Stimulated activated CD4-positive, alpha-beta T cell treated with anti-CD3 and anti-CD28 coated beads, Interleukin-12 subunit alpha, Interleukin-12 subunit beta, amount 100 ng/mL, for 24 hours (primary cell): Measurements from ENCODE around the gene SSX2IP.
A peak's percentile ranks its signal among the peaks of the same experiment; 100 is the strongest.

Experiments
- DNase-seq, 2 experiments: peaks; one replicate each; pipeline ENCODE4 v3.0.0-alpha.2; 2020; ENCODE audit warnings: low read depth in 2 of 2

Gene SSX2IP

DNA sequence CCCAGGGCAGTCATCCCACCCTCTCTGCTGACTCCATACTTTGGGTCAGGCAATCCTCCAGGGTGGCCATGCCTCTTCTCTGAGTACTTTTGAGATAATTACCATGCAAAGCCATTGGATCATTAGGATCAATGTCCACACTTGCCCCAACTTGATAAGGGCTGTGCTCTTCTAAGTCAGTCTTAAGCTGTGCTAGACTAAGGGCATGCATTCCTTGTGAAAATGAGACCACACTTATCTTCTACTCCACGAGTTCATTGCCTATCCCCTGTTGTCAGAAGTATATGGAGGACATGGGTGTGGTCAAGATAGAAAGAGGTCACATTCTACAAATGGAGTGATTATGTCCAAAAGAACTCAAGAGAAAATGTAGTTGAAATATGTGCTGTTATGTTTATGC, 18.9 kb upstream of the SSX2IP start:
- no peak for DNase-seq

DNA sequence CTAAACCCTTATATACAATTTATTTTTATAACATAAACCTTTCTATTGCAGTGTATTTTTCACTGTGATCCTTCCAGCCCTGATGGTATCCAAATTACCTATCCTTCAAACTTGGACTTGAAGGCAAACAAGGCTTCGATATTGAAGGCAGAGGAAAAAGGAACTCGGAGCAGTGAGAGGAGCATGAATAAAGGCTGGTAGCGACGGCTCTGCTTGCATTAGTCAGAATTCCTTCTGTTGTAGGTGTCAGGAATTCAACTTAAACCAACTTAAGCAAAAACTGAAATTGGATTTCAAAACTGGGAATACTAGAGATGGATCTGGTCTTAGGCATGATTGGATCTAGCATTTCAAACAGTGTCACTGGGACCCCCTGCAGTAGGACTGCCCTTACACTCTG, 17.8 kb upstream of the SSX2IP start:
- no peak for DNase-seq

DNA sequence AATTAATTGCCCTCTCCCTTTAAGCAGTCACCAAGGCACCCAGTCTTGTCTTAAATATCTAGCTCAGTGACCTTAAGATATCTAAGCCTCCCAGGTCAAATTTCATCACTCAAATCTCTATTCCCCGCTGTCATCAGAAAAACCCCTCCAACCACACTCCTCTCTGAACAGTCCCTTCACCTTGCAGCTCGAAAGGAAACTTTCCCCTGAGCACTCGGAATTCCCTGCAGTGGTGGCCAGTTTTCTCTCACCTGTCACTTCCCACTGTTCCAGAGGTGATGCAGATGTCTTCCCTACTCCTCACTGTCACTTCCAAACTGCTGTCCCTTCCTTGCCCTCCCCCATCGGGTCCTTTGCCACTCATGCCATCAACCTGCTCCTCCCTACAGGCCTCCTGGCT, 15.3 kb upstream of the SSX2IP start:
- no peak for DNase-seq

DNA sequence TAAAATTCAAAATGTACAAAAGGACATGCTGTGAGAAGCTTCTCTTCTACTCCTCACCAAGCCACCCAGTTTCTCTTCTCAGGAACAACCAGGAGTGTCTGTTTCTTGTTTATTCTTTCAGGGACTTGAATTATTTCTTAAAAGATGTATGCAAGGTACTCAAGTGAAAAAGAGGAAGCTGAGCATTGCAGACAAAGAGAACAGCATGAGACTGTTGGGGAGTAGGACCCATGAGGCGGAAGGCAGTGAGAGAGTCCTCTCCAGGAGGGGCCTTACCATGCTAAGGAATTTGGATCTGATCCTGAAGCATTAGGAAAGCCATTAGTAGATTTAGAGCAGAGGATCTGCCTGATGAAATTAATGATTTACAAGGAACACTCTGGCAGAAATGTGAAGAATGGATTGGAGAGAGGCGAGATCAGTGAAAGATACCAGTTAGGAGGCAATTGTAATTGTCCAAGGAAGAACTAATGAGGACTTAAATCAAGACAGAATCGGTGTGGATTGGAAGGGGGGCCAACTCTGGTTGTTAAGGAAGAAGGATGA, 14.7 kb upstream of the SSX2IP start:
- no peak for DNase-seq

DNA sequence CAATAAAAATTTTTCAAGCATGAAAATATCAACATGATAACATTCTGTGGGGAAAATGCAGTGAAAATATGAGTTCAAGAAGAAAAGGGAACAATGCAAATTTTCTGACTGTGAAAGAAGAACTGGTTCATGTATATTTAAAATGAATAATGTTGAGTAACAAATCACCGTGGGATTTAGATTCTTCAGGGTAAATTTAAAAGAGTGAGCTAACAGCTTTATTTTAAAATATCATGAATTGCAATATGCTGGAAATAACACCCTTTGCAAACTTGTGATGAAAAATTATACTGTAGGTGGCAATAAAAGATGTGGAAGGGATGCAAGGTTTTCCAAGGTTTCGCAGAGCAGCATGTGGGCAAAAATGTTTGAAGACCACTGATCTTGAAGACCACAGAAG, 13.2 kb upstream of the SSX2IP start:
- DNase-seq, result no peak

DNA sequence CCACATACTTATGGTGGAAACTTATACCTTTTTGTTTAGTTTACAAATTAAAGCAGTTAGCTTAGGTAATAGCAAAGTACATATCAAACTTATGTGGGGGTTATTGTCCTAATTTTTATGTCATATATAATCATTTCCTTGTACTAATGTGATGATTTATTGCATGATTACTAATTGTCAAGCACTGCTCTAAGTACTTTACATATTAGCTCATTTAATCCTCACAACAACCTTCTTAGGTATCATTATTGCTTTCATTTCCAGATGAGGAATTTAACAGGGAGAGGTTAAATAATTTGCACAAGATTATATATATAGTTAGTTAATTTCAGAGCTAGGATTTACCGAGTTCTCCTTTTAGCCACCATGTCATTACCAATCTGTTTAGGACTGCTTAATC, 11.9 kb upstream of the SSX2IP start:
- DNase-seq, result no peak

DNA sequence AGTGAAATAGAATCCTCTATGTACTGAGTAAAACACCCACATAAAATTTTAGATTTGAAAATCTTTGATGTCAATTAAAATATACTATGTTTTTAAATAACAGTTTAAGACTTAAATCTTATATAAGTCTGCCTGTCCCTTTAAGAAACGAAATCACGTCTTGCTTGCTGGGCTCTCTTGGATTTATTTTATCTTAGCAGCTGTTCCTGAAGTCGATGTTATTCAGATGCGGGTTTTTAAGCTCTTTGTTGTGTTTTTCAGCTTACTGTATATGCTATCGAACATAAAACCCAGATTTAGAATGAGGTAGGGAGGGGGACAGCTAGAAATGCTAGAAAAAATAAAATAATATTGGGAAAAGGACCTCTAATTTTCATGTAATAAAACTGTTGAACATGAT, 11.1 kb upstream of the SSX2IP start:
- no peak for DNase-seq

DNA sequence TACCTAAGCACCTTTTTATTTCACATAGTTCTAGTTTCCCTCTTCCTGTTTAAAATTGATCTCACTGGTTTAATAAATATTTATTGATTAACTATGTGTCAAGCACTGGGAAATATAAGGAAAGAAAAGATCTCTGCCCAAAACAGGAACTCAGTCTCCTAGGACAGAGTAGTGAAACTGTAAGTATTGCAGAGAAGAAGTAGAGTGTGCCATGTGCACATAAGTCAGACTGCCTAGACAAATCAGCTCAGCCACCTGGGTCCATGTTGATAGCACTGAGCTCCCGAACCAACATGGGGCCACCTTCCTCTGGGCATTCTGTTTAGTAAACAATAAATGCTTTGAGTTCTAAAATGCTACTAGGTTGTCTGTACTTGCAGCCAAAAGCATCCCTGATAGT, 9.8 kb upstream of the SSX2IP start:
- DNase-seq, result no peak

DNA sequence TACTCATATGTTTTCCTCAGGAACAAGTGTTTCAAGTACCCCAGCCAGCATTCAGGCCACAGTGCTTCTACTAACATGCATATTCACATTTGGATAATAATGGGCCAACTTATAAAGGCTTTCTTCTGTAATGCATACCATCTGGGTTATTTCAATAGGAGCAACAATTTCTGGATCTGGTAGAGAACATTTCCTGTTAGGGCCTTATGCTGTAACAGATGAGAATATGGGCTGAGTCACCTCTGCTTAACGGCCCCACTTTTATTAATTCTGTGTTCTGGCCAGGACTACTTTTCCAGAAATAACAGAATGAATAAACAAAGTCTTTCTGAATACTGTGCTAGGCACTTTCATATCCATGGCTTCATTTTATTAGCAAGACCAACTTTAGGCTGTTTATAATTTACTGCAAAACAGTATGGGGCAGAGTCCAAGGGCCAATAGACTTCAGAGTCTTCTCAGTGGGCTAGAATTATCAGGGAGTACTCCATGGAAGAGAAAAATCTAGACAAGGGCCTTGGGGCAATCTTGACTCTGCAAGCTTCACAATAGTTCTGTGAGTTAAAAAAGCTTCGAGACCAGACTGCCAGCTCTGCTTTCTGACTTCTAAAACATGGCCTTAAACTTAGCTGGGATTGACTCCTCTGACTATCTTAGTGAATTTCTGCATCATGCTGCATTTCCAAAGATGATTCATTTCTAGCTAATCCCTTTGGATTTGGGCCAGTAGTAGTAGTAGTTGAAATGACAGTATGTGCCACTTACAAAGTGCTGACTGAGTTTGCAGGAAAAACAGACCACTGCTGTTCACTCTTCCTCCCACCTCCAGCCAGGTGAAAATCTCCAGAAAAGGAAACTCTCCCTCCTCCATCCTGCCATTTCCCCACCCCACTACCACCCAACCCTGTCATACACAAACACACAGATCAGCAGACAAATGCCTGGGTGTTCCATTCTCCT, 8.2 kb upstream of the SSX2IP start:
- DNase-seq, result no peak

DNA sequence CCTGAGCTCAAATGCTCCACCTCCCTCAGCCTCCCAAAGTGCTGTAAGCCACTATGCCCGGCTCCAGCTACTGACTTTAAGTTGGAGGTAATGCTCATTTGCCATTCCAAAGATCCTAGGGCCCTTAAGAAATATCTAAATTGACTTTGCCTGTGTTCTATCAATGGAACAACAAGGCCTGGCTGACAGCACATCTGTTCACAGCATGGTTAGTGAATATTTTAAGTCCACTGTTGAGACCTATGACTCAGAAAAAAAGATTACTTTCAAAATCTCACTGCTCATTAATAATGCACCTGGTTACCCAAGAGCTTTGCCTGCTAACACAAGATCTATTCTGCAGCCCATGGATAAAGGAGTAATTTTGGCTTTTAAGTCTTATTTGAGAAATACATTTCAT, 3.5 kb upstream of the SSX2IP start:
- no peak for DNase-seq

DNA sequence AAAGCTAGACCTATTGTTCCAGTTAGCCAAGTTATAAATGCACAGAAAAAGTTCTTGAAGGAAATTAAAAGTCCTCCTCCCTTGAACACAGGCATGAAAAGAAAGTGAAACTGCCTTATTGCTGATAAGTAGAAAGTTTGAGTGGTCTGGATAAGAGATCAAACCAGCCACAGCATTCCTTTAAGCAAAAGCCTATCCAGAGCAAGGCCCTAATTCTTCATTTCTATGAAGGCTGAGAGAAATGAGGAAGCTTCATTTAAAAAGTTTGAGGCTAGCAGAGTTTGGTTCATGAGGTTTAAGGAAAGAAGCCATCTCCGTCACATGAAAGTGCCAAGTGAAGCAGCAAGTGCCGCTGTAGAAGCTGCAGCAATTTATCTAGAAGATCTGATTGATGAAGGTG, 2.7 kb upstream of the SSX2IP start:
- DNase-seq, result no peak

DNA sequence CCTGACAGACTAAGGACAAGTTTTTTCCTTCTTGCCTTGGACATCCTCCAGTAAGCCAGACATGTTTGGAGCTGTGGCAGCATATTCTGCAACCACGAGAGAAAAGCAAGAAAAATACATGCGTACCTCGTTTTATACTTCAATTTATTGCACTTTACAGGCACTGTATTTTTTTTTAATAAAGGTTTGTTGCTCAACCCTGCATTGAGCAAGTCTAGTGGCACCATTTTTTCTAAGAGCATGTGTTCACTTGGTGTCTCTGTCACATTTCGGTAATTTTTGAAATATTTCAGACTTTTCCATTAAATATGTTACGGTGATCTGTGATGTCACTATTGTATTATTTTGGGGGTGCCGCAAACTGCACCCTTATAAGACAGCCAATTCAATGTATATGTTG, 2.1 kb upstream of the SSX2IP start:
- DNase-seq, result no peak

DNA sequence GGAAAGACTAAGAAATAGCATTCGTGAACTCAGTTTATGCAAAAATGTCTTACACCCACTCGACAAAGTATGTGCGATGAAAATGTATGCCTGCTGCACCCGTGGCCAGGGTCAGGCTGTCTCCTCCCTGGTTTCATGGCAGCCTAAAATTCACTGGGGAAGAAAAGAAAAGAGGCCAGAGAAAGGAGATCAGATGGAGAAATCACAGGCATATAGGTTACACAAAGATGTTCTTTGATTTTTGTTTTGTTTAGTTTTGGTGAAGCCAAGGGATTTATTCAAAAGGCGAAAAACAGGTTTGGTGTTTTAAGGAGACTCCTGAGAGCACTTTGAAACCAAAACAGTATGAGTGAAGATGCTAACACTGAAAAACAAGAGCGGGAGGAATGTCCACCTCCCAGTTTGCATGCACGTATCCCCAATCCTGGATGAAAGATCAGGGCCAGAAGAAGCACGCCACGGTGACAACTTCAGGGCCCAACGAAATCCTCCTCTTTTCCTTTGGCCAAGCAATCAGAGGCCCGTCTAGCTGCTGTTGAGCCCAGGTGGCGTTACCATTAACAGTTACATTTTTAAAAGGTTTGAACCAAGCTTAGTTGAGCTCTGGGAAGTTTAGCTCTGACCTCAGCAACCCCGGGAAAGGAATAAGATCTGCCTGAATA, 992 bp upstream of the SSX2IP start:
- DNase-seq, result no peak

DNA sequence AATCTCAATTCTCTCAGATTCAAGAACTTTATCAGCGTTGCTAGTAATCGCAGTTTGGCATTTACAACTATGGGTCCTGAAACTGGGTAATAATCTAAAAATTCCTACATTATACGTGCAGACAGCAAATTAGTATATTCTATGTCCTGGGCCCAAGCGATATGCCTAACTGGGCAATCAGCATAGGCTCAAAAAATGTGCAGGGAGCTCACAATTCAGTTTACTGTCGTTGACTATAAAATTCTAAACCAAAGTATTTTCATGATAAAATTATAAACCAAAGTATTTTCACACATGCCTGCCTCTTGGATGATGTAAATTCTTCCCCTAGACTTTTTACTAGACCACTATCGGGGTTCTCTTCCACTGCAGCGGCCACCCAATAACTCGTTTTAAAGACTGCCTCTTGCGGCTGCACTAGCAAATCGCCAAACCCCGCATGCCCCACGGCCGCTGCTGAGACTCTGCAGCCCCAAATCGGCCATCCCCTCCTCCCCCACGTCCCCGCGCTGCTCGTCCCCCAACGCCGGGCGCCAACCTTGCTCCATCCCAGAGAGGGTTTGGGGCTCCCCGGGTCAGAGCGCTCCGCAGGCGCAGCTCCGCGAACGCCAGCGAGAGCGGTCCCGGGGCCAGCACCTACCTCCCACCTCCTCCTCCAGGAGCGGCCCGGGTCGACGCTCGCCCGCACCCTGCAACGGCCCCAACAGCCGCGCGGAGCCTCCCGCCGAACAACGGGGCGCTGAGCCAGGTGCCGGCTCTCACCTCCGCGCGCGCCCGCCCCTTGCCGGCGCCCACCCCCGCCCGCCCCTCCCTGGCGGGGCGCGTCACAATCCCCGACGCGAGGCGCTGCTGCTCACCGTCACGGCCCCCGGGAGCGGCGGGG, 506 bp downstream of the SSX2IP start:
- peak in 1 of 2 experiments; percentile 28 for DNase-seq

DNA sequence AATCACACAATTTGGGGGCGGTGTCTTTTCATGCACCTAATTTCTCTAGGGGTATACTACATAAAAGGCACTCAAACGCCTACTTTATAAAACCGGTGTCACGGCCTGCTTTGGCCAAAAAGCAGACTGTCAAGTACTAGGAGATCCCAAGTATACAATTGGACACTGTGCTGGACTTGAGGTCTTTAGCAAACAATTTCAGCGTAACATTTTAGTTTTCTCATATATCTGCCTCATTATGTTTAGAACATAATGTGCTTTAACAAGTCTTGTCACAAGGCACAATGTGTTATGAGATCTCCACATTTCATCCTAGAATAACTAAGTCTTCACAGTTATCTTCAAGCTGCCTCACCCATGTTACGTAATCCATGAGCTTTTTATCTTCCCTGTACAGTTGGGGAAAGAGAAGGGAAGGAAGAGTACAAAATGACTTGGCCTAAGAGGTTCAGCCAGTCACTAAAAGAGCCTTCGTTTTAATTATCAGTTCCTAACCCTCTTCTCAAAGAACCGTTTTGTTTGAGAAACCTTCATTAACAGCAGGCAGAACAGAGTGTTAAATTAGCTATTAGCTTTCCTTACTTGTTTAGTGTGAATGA, 1.7 kb downstream of the SSX2IP start:
- no peak for DNase-seq

DNA sequence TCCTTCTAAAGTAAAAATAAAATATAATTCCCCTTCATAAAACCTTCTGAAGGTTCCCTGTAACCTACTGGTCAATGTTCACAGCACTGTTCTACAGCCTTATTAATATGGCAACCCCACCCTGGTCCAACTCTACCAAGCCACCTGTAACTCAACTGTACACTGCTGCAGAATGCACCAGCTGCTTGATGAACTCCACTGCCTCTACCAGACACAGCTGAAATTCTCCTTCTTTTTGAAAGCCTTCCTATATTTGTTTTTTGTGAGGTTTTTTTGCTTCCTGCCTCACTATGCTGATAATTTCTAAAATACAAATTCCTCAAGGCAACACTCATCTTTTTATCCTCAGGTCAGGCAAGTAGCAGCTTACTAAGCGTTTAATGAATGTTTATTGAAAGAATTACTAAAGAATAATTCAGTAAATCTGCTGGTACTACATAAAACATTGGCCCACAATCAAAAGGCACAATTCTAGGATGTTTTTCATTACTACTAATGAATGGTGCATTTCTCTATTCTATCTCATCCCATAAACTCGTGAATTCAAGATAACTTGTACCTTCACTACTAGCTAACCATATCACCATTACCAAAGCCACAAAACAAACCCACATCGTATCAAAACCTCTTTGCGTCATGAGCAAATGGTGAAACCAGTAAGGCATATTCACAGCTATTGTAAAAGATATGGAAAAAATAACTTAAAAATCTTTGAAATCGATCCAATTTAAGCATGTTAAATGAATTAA, 2.4 kb downstream of the SSX2IP start:
- no peak for DNase-seq

DNA sequence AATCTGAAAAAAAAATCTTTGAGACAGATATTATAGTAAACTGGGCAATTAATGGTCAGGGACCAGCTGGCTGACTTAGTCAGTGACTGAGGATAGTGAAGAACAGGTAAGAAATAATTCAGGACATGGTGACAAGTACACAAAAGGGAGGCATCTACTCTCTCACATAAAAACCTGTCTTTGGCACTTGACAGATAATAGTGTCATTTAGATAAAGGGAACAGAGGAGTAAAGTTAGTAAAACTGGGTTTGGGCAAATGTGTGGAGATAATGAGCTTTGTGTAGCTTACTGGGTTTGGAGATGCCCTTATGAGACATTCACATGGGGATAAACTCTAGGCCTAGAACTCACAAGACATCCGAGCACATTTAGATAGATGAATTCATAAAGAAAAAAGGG, 4.0 kb downstream of the SSX2IP start:
- DNase-seq, result no peak

DNA sequence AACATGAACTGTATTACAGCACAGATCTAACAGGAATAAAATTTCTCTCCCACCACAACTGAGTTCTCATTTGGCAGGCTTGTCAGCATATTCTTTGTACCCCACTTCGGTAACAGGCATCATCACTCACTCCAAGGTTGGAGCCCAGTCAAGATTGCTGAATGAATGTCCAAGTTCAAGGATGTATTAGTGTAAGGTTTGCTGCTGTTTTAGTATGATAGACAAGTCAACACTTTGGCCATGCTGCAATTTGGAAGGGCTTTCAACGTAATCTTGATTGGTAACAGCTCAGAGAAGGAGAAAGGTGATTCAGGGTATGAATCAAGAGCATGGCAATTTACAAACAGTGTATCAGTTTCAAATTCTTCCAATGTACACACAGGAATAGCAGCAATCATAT, 6.8 kb downstream of the SSX2IP start:
- no peak for DNase-seq

DNA sequence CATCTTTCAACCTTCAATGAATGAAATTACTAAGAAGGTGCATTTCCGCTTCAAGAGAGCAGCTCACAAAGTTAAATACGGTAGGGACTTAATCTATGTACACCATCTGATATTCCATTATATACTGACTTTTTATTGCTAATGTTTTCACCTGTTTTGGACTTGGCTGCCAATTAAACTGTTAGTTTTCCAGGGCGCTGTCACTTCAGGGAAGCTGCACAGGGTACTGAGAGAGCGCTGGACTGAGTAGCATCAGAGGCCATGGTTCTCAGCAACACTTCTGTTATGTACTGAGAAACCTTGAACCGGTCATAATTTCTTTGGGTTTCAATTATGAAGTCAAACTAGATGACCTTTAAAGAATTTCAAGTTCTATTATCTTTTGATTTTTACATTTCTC, 8.2 kb downstream of the SSX2IP start:
- no peak for DNase-seq

DNA sequence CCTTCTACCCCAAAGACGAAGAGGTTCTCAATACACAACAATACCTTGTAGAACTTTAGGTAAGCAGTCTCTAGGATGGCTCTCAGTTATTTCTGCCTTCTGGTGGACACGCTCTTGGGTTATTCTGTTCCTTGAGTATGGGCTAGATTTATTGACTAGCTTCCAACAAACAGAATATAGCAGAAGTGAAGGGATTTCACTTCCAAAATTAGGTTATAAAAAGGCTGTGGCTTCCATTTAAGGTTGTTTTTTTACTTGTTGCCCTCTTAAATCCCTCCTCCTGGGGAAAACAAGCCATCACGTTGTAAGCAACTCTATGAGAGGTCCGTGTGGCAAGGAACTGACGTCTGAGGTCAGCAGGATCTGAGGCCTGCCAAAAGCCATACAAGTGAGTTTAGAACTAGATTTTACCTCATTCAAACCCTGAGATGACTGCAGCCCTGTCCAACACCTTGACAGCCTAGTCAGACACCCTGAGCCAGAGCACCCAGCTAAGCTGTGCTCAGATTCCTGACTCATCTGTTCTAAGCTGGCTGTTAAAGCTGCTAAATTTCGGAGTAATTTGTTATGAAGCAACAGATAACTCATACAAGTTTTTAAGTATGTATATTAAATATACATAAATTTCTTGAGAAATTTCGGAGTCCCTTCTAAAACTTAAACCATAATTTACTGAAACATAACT, 12.7 kb downstream of the SSX2IP start:
- DNase-seq, result no peak
